Colonic mucosa (tissue), 4 donors: Measurements from ENCODE around the gene MRPS9. TPM values are rescaled to one million over a fixed set of nuclear protein-coding genes. Genes with fewer than 3 reads are reported as not detected.

Source experiments
- DNase-seq: peaks from one replicate; pipeline ENCODE4 v3.0.0-alpha.2; 2020
- H3K27ac ChIP-seq: fragments of 200-600 bp; one replicate; pipeline ENCODE4 v1.8.0; 2021
- H3K27me3 ChIP-seq: fragments of 200-600 bp; one replicate; pipeline ENCODE4 v1.8.0; 2021
- H3K36me3 ChIP-seq: fragments of 200-600 bp; one replicate; pipeline ENCODE4 v1.8.0; 2021
- H3K4me1 ChIP-seq: fragments of 200-600 bp; one replicate; pipeline ENCODE4 v1.8.0; 2021; ENCODE audit warnings: mild to moderate bottlenecking
- H3K4me3 ChIP-seq: fragments of 200-600 bp; one replicate; pipeline ENCODE4 v1.8.0; 2021
- H3K9ac ChIP-seq, 2 donors: one replicate each; pipeline ENCODE4 v1.7.0; 2013; ENCODE audit warnings: control low read depth in 2 of 2, low read depth in 2 of 2, low read length in 2 of 2
- H3K9me3 ChIP-seq: fragments of 200-600 bp; one replicate; pipeline ENCODE4 v1.8.0; 2021
- CTCF ChIP-seq: fragments of 200-600 bp; IDR thresholded peaks from one replicate; pipeline ENCODE4 v1.8.0; 2022; ENCODE audit warnings: antibody characterized with exemption, mild to moderate bottlenecking
- intact Hi-C: fragments of 100-400 bp; cut with DNase I; formaldehyde crosslinking; loops from one replicate; pipeline ENCODE4 v1.14.1; 2022
- total RNA-seq, 2 donors: library from RNA; stranded (reverse); fragmentation: NEBNext Ultra II Directional in 1 of 2; extraction: Animal tissue kit (Norgen Biotek cat#: 25700) in 1 of 2; gene quantifications; one replicate each; pipeline ENCODE4 v1.2.1, GENCODE V29; 2021
- donor health status: healthy.
- donor health status: DM: no; HTN: no; CAD: no.
- donor health status: DM: no; HTN: no; CAD: no.

Gene MRPS9
- total RNA-seq, 2 donors from 2014 or later = 33.4 to 48.4 TPM

GRCh38 chr2:105127289-105127915 lies 89.5 kb downstream of the MRPS9 start:
- Histone ChIP-seq H3K9me3 (no peaks in the 10 kb centered on the region), H3K4me1 (no peaks in the 10 kb centered on the region), H3K36me3 (no peaks in the 10 kb centered on the region), H3K9ac (no peak overlapping the region), H3K27ac (no peak overlapping the region), H3K4me3 (no peak overlapping the region), H3K27me3 (no peaks in the 10 kb centered on the region)
- intact Hi-C loops = no loop called here
- DNase-seq = no peak
- no peak for TF ChIP-seq CTCF

- DNase-seq = no peak
- intact Hi-C loops = no loop called here
- no peak overlapping the region for H3K4me3 ChIP-seq
- no peaks in the 10 kb centered on the region for H3K9me3 ChIP-seq
- no peaks in the 10 kb centered on the region for H3K27me3 ChIP-seq
- no peaks in the 10 kb centered on the region for H3K4me1 ChIP-seq
- TF ChIP-seq CTCF = no peak
- no peak overlapping the region for H3K9ac ChIP-seq
- no peaks in the 10 kb centered on the region for H3K36me3 ChIP-seq
- H3K27ac ChIP-seq = no peak overlapping the region
Observed at GRCh38 chr2:105129722-105130232, 91.9 kb downstream of the MRPS9 start.

- no peak overlapping the region for H3K4me3 ChIP-seq
- H3K36me3 ChIP-seq = no peaks in the 10 kb centered on the region
- H3K27ac ChIP-seq = no peak overlapping the region
- H3K4me1 ChIP-seq = no peaks in the 10 kb centered on the region
- H3K27me3 ChIP-seq = no peaks in the 10 kb centered on the region
- TF ChIP-seq CTCF = no peak
- intact Hi-C loops = no loop called here
- H3K9ac ChIP-seq = no peak overlapping the region
- no peak for DNase-seq
- H3K9me3 ChIP-seq = no peaks in the 10 kb centered on the region
Observed at GRCh38 chr2:105130546-105130945, 92.7 kb downstream of the MRPS9 start.

GRCh38 chr2:105134081-105134480 lies 96.2 kb downstream of the MRPS9 start:
- TF ChIP-seq CTCF = no peak
- intact Hi-C loops = no loop called here
- Histone ChIP-seq H3K4me3 (no peak overlapping the region), H3K9me3 (no peaks in the 10 kb centered on the region), H3K4me1 (no peaks in the 10 kb centered on the region), H3K36me3 (no peaks in the 10 kb centered on the region), H3K9ac (no peak overlapping the region), H3K27ac (no peak overlapping the region), H3K27me3 (no peaks in the 10 kb centered on the region)
- no peak for DNase-seq

- DNase-seq = no peak
- Histone ChIP-seq H3K27me3 (no peaks in the 10 kb centered on the region), H3K36me3 (no peaks in the 10 kb centered on the region), H3K9me3 (no peaks in the 10 kb centered on the region), H3K4me1 (no peaks in the 10 kb centered on the region), H3K4me3 (no peak overlapping the region), H3K27ac (no peak overlapping the region), H3K9ac (no peak overlapping the region)
- intact Hi-C loops = no loop called here
- TF ChIP-seq CTCF = no peak
Observed at GRCh38 chr2:105135436-105135835, 97.6 kb downstream of the MRPS9 start.
